A549 treated with Hydrocortisone at 1 μM for 4 hours (cell line): ENCODE measurements around the gene ZRANB2. TPM values are rescaled to one million over a fixed set of nuclear protein-coding genes. Genes with fewer than 3 reads are reported as not detected.

Experiments
- total RNA-seq: library from RNA; stranded (reverse); fragments of 200-300 nt; extraction: Qiagen RNA extraction; gene quantifications from 5 replicates; pipeline ENCODE4 v1.2.3, GENCODE V29; 2022

Gene ZRANB2, protein sequence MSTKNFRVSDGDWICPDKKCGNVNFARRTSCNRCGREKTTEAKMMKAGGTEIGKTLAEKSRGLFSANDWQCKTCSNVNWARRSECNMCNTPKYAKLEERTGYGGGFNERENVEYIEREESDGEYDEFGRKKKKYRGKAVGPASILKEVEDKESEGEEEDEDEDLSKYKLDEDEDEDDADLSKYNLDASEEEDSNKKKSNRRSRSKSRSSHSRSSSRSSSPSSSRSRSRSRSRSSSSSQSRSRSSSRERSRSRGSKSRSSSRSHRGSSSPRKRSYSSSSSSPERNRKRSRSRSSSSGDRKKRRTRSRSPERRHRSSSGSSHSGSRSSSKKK
- total RNA-seq = 17.3 to 31.5 TPM (median 22.8 TPM) in 5 replicates

DNA sequence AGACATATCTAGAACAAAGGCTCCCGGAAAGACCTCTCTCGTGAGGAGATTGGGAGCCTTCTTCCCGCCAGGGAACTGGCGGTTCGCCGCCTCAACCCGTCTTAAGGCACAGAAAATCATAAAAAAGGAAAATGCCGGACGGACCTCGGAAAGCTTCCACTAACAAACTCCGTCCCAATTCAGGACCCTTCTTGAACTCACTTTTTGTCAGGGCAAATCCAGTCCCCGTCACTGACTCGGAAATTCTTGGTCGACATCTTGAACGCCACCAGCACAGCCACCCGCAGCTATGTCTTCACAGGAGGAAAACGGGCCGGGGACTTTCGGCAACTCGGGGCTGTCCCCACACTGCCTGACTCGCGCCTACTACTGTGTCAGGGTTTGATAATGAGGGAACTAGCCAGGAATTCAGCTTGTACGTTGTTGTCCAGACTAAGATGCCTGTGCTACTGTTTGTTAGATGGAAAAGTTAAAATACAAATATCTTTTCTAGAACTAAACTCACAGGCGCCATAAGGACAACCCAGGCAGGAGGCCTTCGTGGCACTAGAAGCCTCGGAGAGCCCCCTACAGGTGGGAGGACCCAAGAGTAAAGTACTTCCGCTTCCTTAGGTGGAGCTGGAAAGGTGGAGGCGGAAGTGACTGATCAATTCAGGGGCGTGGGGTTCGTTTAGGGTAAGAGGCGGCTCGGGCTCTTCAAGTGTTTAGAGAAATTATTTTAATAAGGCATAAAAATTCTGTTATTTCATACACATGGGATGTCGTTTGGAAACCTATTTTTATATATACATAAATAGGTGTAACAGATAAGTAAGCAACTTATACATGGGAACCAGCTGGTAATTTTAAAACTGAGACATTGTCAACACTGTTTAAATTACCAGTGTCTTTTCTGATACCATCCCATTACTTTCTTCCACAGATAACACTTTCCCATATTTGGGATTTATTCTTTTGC lies at the start of gene ZRANB2:
Gene ZRANB2 (minus strand): TSS at position 297 of the 958 bp plus-strand sequence. CDS start 40 bp downstream, at position 257.

GRCh38 chr1:71047635-71048607 lies 32.9 kb downstream of the ZRANB2 start, which contains the start of gene PTGER3:
PTGER3 (minus strand) TSS chr1:71047816; CDS start chr1:71047577, 239 bp downstream.

Other genes starting within 250 kb of the ZRANB2 start
- 0.03 TPM in 1 of 5 replicates, not detected in the others for gene PTGER3, start 33.2 kb downstream of the ZRANB2 start, total RNA-seq